Activated gamma-delta T cell (primary cell): ENCODE measurements around the gene NECTIN2.
"Not testable (repeated sequence)": the region's sequence is repeated elsewhere in the genome, so short reads cannot be mapped to it uniquely, and the experiment has no call there.

ENCODE experiments used
- DNase-seq: peaks from one replicate; lab custom pipeline; 2025; lab: John Stamatoyannopoulos, UW

The NECTIN2 gene

GRCh38 chr19:44908074-44908835 is 62.2 kb downstream of the NECTIN2 start:
- no peak for DNase-seq

GRCh38 chr19:44908836-44909261 is 62.8 kb downstream of the NECTIN2 start:
- no peak for DNase-seq

GRCh38 chr19:44909775-44910174 is 63.7 kb downstream of the NECTIN2 start:
- DNase-seq: no peak

- DNase-seq: not testable (repeated sequence)
Observed at GRCh38 chr19:44911896-44912295, 65.8 kb downstream of the NECTIN2 start.

GRCh38 chr19:44912854-44913253 is 66.8 kb downstream of the NECTIN2 start:
- no peak for DNase-seq

GRCh38 chr19:44913512-44914432 is 67.7 kb downstream of the NECTIN2 start:
- not testable (repeated sequence) for DNase-seq

GRCh38 chr19:44914433-44915206 is 68.5 kb downstream of the NECTIN2 start, which contains the start of gene APOC1:
Gene APOC1 (plus strand): TSS chr19:44914608. CDS start chr19:44914892, 284 bp downstream.
- not testable (repeated sequence) for DNase-seq

- no peak for DNase-seq
Observed at GRCh38 chr19:44924243-44924725, 78.2 kb downstream of the NECTIN2 start.

GRCh38 chr19:44925114-44925891 is 79.2 kb downstream of the NECTIN2 start:
- DNase-seq: no peak

- DNase-seq: not testable (repeated sequence)
Observed at GRCh38 chr19:44926245-44927077, 80.4 kb downstream of the NECTIN2 start.

- DNase-seq: no peak
Observed at GRCh38 chr19:44927746-44928145, 81.6 kb downstream of the NECTIN2 start.

- no peak for DNase-seq
Observed at GRCh38 chr19:44930088-44930487, 84.0 kb downstream of the NECTIN2 start.

GRCh38 chr19:44931541-44931940 is 85.4 kb downstream of the NECTIN2 start:
- DNase-seq: no peak
